Measurements from ENCODE around the gene SYNPO2.

DNA sequence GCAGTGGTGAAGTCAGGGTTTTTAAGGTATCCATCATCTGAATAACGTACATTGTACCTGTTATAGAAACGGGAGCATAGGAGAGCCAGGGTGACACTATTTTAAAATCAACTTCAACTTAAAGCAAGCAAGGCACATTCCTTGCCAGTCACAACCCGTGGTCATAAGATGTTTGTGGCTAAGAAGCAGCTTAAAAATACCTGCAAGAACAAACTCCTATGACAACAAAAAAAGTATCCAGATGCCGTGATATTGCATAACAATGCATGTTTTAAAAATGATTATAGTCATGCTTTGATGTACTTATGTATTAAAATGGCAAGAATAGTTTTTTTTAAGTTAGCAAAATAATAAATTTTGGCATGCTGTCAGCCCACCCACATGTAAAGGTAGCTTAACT is 16.5 kb upstream of the SYNPO2 start:
- TF ChIP-seq, protein P1, sequence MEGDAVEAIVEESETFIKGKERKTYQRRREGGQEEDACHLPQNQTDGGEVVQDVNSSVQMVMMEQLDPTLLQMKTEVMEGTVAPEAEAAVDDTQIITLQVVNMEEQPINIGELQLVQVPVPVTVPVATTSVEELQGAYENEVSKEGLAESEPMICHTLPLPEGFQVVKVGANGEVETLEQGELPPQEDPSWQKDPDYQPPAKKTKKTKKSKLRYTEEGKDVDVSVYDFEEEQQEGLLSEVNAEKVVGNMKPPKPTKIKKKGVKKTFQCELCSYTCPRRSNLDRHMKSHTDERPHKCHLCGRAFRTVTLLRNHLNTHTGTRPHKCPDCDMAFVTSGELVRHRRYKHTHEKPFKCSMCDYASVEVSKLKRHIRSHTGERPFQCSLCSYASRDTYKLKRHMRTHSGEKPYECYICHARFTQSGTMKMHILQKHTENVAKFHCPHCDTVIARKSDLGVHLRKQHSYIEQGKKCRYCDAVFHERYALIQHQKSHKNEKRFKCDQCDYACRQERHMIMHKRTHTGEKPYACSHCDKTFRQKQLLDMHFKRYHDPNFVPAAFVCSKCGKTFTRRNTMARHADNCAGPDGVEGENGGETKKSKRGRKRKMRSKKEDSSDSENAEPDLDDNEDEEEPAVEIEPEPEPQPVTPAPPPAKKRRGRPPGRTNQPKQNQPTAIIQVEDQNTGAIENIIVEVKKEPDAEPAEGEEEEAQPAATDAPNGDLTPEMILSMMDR (IDR thresholded peaks at IDR 0.05) = no peak
- no peak for TF ChIP-seq EZH2 (IDR thresholded peaks at IDR 0.05)
